Stimulated activated effector memory CD8-positive, alpha-beta T cell treated with anti-CD3 and anti-CD28 coated beads, Interleukin-12 subunit alpha, Interleukin-12 subunit beta, amount 100 ng/mL, for 72 hours (primary cell): ENCODE measurements around the gene JAKMIP1.

Experiments used
- ATAC-seq: fragments of 150-1000 bp; cut with Tn5 transposase; 2 replicates; pipeline ENCODE4 v1.10.0; 2021
- DNase-seq, 2 donors: peaks; one replicate each; pipeline ENCODE4 v3.0.0; 2021 to 2022; ENCODE audit warnings: low spot score in 2 of 2
- H3K27ac Mint-ChIP-seq: one replicate; pipeline ENCODE4 v1.8.0; 2022; ENCODE audit warnings: mild to moderate bottlenecking, mixed read lengths
- H3K36me3 Mint-ChIP-seq: one replicate; pipeline ENCODE4 v1.8.0; 2022; ENCODE audit warnings: mild to moderate bottlenecking, mixed read lengths
- H3K4me1 Mint-ChIP-seq: one replicate; pipeline ENCODE4 v1.8.0; 2022; ENCODE audit warnings: mixed read lengths
- H3K4me3 Mint-ChIP-seq: one replicate; pipeline ENCODE4 v1.8.0; 2022; ENCODE audit warnings: mild to moderate bottlenecking, mixed read lengths
- H3K9me3 Mint-ChIP-seq: one replicate; pipeline ENCODE4 v1.8.0; 2022; ENCODE audit warnings: mixed read lengths

JAKMIP1 gene

DNA sequence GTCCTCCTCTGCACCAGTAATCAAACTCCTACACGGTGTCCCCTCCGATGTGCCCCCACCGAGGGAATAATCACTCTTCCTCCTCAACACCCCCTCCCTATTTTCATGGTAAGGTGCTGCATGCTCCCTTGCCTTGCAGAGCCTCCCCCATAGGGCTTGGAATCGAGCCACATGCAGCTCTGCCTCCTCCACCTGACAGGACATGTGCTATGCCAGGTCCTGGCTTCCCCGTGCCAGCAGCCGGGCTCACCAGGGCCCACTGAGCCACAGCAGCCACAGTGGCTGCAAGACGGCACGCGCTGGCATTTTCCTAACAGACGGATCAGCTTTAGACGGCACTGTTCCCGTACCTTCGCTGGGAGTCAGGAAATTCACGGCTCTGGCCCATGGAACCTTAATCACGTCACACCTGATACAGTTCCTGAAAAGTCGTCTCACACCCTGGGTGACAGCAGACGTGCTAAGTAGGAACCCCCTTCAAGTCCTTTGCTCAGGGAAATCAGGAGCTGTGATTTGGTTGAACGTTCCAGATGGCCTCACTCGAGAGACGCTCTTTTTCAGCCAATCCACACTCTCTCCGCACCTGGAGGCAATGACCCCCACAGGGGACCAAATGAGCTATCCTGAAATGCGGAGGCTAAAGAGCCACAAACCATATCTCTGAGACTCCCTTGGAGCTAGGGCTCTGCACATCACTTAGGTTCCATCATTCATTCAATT, 63.2 kb downstream of the JAKMIP1 start:
- DNase-seq (no peak), ATAC-seq (no peak)
- no peaks in the 10 kb centered on the region for H3K9me3 Mint-ChIP-seq
- H3K36me3 Mint-ChIP-seq, result peaks cover 38% of the 10 kb centered on the region
- peaks cover 32% of the 10 kb centered on the region for H3K4me1 Mint-ChIP-seq
- H3K4me3 Mint-ChIP-seq, result no peak overlapping the region
- H3K27ac Mint-ChIP-seq, result no peak overlapping the region

DNA sequence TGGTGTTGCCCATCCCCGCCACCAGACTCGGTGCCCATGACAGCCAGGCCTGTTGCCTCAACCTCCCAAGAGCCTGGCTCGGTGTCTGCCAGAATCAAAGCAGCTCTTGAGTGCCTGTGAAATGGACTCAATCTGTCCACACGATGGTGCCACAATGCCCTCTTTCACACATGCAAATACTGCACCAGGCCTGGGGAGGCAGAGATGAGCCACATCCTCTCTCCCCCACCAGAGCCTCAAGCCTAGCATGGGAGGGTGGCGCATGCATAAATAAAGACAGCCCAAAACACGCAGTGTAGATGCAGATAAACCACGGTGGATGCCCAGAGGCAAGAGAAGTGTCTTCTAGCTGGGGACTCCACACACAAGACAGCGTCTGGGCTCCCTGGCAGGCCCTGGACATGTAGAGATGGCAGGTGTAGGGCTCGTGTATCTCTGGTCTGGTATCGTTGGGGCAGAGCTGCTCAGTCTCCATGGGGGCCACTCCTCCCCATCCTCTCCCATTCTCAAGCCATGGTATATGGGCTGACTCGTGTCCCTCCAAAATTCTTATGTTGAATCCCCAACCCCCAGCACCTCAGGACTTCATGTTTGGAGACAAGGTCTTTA, 65.6 kb downstream of the JAKMIP1 start:
- peak; percentile 97 for ATAC-seq
- Mint-ChIP-seq H3K4me3 (no peak overlapping the region), H3K36me3 (peaks cover 30% of the 10 kb centered on the region), H3K9me3 (no peaks in the 10 kb centered on the region), H3K27ac (peak overlapping the region; percentile 88), H3K4me1 (peaks cover 41% of the 10 kb centered on the region)
- DNase-seq, result peak; percentile 29 to 78

DNA sequence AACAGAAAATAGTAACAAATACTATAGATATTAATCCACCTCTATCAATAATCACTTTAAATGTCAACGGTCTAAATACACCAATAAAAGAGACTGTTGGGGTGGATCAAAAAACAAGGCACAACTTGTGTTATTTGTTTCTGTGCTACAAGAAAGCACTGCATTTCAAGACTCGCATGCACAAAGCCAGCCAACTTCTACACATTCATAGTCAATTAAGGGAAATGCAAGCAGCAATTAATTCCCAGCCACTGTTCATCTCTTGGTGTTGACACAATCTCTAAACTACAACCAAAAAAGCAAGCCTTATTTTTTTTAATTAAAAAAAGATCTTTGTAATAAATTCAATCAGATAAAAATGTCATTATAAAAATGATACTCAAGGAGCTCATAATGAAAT, 67.6 kb downstream of the JAKMIP1 start:
- no peak for ATAC-seq
- Mint-ChIP-seq H3K9me3 (no peaks in the 10 kb centered on the region), H3K4me1 (peaks cover 45% of the 10 kb centered on the region), H3K27ac (no peak overlapping the region), H3K36me3 (peaks cover 27% of the 10 kb centered on the region), H3K4me3 (no peak overlapping the region)
- DNase-seq, result no peak

DNA sequence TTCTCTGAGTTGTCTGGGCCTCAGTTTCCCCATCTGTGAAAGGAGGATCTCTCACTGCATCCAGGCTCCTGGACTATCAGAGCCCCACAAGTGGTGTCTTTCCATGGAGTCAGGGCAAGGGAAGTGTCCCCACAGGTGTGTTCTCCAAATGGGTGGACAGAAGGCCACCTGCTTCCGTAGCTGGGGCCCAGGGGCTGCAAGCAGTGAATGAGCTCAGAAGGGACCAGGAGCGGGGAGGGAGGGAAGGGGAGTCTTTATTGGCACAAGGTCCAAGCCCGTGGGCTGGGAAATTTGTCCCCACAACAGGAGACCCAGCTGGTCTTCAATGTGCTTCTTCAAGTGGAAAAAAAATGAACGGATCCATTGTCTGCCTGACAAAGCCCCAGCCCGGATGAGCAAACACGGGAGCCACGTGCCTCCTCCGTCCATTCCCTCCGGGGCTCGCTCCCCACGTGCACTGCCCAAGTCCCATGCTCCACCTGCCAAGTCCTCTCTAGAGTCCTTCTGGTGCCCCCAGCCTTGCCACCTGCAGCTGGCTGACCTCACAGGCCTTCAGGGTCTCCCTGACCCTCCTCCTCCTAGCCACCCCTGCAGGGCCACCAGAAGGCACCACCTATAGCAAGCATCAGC, 72.0 kb downstream of the JAKMIP1 start:
- Mint-ChIP-seq H3K4me3 (no peak overlapping the region), H3K9me3 (no peaks in the 10 kb centered on the region), H3K4me1 (peaks cover 13% of the 10 kb centered on the region), H3K27ac (no peak overlapping the region), H3K36me3 (peaks cover 16% of the 10 kb centered on the region)
- DNase-seq, result no peak
- no peak for ATAC-seq

DNA sequence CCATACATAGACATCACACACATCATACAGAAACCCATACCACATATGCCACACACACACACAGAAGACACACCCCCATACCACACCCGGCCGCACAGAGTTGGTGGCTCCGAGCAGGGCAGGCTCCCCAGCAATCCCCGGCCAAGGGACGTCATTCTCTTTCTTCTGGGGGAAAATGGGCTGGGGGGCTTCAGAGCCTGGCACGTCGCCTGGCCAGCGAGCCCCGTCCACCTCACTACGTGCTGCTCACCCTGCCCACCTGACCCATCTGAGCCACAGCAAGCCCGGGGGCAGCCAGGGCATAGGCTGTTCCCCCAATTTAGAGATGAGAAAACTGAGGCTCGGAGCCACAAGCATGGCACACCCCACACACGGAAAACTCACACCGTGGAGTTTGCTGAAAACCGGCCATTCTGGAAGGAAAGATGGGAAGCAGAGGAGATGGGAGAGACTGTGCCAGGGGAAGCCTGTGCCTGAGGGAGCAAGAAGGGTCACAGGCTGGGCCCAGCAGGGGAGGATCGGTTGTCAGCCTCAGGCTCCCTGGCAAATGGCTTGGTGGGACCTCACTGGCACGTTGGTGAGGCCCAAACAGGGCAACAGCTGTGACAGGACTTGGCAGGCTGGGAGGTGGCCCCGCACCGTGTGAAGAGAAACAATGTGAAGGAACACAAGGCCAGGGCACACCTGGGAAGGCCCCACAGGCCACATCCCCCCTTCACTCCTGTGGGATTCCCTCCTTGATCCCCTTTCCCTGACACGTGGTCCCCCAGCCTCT, 73.2 kb downstream of the JAKMIP1 start:
- no peaks in the 10 kb centered on the region for H3K9me3 Mint-ChIP-seq
- peaks cover 13% of the 10 kb centered on the region for H3K4me1 Mint-ChIP-seq
- no peak overlapping the region for H3K4me3 Mint-ChIP-seq
- ATAC-seq, result no peak
- DNase-seq, result no peak
- H3K36me3 Mint-ChIP-seq, result peaks cover 16% of the 10 kb centered on the region
- H3K27ac Mint-ChIP-seq, result no peak overlapping the region

DNA sequence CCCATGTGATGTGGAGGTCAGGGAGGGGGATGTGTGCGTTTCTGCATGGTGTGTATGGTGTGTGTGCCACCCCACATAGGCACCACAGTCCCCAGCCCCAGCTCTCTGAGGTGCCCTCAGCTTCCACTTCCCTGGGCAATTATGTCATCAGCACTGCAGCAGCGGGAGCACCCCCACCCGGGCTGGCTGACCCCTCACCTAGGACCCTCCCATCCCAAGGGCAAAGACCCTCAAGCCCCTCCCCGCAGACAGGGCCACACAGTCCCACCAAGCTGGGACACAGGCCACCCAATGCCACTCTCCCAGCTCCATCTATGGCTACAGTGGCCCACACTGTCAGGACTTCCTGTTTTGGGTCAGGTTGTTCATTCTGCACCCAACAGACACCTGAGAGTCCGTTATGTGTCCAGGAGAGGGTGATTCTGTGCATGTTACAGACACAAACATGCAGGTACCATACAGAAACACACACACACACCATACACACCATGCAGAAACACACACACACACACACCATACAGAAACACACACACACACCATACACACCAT, 75.2 kb downstream of the JAKMIP1 start:
- Mint-ChIP-seq H3K4me3 (no peak overlapping the region), H3K27ac (no peak overlapping the region), H3K36me3 (peaks cover 11% of the 10 kb centered on the region), H3K9me3 (no peaks in the 10 kb centered on the region), H3K4me1 (peaks cover 9% of the 10 kb centered on the region)
- ATAC-seq (no peak), DNase-seq (no peak)

DNA sequence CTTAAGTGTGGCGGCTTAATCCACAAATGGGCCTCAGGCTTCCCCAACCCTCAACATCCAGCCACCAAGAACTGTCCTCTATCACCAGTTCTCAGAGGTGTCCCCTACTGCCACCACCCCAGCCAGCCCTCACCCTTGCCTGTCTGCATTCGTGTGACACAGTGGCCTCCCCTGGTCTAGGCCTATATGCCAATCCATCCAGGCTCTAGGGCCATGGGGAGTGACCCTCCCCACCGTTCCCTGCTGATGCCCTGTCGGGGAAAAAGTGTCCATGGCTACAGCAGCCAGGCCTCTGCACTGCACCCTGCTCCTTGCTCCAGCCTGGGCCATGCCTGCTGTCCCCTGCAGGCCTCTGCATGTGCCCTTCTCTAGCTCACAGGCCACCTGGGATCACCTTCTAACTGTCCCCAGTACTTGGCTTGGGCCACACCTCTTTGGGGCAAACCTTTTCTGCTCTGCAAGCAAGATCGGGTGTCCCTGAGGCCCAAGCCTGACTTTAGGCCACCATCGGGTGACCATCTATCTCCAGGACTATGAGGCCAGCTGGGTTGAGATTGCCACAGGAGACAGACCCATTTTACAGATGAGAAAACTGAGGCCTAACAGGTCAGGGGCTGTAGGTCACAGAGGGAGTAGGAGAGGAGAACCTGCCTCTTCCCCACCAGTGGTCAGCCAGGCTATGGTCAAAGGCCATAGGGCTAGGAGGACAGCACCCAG, 75.8 kb downstream of the JAKMIP1 start:
- DNase-seq, result peak in 1 of 2 donors; percentile 42
- peaks cover 6% of the 10 kb centered on the region for H3K4me1 Mint-ChIP-seq
- no peaks in the 10 kb centered on the region for H3K9me3 Mint-ChIP-seq
- no peak for ATAC-seq
- H3K27ac Mint-ChIP-seq, result peak overlapping the region; percentile 70
- peaks cover 11% of the 10 kb centered on the region for H3K36me3 Mint-ChIP-seq
- no peak overlapping the region for H3K4me3 Mint-ChIP-seq

DNA sequence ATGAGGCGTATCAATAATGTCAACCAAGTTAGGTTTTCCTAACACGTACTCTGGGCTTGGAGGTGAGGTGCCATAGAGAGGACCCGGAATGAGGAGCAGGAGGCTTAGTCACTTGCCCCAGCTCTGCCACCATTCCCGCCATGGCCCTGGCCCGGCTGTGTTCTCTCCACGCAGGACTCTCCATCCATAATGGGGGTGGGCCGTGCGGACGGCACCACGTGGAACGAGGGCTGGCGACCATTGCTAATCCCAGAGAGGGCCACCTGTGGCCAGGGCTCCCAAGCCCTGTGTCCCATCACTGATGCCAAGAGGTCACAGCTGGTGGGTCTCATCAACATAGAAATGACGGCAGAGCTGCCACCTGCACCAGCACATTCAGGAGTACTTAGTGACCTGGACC, 76.4 kb downstream of the JAKMIP1 start:
- Mint-ChIP-seq H3K4me3 (no peak overlapping the region), H3K4me1 (peaks cover 5% of the 10 kb centered on the region), H3K27ac (no peak overlapping the region), H3K36me3 (peaks cover 10% of the 10 kb centered on the region), H3K9me3 (no peaks in the 10 kb centered on the region)
- DNase-seq (no peak), ATAC-seq (no peak)

DNA sequence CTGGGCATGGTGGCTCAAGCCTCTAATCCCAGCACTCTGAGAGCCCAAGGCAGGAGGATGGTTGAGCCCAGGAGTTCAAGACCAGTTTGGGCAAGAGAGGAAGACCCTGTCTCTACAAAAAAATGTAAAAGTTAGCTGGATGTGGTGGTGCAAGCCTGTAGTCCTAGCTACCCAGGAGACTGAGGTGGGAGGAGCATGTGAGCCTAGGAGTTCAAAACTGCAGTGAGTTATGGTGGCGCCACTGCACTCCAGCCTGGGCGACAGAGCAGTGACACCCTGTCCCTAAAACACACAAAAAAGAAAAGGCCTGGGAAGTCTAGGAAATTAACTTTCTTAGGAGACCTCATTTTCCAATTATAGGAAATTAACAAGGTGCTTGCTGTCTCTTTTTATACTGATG, 76.8 kb downstream of the JAKMIP1 start:
- H3K4me3 Mint-ChIP-seq, result no peak overlapping the region
- peaks cover 5% of the 10 kb centered on the region for H3K4me1 Mint-ChIP-seq
- H3K27ac Mint-ChIP-seq, result peak overlapping the region; percentile 78
- ATAC-seq (no peak), DNase-seq (no peak)
- peaks cover 10% of the 10 kb centered on the region for H3K36me3 Mint-ChIP-seq
- H3K9me3 Mint-ChIP-seq, result no peaks in the 10 kb centered on the region

DNA sequence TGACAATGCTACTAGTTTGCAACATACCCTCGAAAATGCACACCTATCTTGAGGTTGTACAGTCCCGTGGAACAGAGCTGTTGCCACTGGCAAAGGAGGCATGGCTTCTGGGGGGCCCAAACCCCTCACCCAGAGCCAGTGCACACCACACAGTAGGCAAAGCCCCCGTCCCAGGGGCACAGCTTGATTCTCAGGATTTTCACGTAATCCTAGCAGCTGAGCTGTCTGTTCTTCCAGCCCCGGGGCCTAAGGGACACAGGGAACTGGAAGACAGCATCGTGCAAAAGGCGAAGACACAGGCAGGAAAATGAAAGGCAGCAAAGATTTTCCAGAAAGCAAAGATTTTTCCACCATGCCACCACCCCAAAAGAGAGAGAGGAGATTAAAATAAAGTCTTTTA, 77.2 kb downstream of the JAKMIP1 start:
- Mint-ChIP-seq H3K27ac (peak overlapping the region; percentile 78), H3K36me3 (peaks cover 10% of the 10 kb centered on the region), H3K4me1 (peaks cover 5% of the 10 kb centered on the region), H3K9me3 (no peaks in the 10 kb centered on the region), H3K4me3 (no peak overlapping the region)
- ATAC-seq (no peak), DNase-seq (no peak)

DNA sequence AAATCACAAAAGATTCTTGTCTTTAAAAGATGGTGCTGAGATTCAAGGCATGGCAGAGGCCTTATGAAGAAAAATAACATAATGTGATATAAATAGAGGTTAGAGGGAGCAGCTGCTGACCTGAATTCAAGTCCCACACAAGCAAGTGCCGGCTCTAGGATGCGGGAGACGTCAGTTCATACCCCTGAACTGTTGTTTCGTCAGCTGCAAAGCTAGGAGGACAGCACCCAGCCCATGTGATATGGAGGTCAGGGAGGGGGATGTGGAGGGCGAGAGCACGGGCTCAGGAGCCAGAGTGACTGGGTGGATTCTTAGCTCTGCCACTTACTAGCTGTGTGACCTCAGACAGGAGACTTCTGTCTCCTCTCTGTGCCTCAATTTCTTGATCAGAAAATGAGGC, 77.9 kb downstream of the JAKMIP1 start:
- ATAC-seq, result no peak
- peaks cover 10% of the 10 kb centered on the region for H3K36me3 Mint-ChIP-seq
- H3K4me1 Mint-ChIP-seq, result peaks cover 5% of the 10 kb centered on the region
- DNase-seq, result no peak
- H3K9me3 Mint-ChIP-seq, result no peaks in the 10 kb centered on the region
- no peak overlapping the region for H3K4me3 Mint-ChIP-seq
- H3K27ac Mint-ChIP-seq, result no peak overlapping the region

DNA sequence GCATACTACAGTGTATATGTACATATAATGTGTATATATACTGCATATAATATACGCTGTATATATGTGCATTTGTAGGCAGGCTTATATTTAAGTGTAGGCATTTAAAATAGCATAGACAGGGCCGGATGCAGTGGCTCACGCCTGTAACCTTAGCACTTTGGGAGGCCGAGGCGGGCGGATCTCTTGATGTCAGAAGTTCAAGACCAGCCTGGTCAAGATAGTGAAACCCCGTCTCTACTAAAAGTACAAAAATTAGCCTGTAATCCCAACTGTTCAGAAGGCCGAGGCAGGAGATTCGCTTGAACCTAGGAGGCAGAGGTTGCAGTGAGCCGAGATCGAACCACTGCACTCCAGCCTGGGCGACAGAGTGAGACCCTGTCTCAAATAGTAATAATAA, 78.4 kb downstream of the JAKMIP1 start:
- Mint-ChIP-seq H3K9me3 (no peaks in the 10 kb centered on the region), H3K36me3 (peaks cover 15% of the 10 kb centered on the region), H3K4me3 (no peak overlapping the region), H3K27ac (no peak overlapping the region), H3K4me1 (peaks cover 5% of the 10 kb centered on the region)
- DNase-seq, result no peak
- ATAC-seq, result no peak

DNA sequence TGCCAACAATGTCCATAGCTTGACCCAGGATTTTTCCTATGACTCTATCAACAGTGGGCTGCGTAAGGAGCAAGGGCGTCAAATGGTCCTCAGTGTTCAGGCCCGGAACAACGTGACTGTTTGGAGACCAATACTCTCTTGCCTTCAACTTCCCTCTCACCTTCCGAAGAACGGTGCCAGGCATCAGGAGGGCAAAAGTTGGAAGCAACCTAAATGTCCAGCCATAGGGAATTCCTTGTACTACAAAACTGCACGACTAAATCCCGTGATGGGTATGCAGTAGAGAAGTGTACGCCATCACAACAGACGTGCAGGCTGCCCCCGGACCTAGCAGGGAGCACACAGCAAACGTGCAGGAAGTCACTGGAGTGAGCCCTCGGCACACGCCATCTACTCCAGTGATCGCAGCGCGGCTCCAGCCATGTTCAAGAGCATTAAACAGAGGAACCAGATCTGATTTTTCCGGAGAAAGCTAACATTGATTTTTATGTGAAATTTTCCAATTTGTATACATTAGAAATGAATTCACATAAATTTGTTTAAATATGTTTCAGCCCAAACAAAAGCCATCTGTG, 79.0 kb downstream of the JAKMIP1 start:
- H3K4me3 Mint-ChIP-seq, result no peak overlapping the region

DNA sequence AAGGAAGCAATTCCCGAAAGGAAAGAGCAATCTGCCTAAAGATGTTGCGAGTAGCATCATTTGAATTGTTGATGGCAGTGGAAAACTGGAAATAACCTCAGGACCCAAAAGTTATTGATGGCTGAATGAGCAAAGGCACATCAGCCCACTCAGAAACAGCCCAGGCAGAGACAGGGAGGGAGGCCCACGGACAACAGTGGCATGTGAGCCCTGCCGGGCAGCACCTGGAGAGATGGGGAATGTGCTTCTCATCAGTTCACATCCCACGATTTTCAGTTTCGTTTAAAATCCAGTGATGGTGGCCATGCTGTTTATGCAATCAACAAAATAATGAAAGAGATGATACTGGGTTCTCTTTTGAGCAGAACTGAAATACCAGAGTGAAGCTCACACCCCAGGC, 80.0 kb downstream of the JAKMIP1 start:
- H3K9me3 Mint-ChIP-seq, result no peaks in the 10 kb centered on the region
- DNase-seq (no peak), ATAC-seq (no peak)
- H3K36me3 Mint-ChIP-seq, result peaks cover 20% of the 10 kb centered on the region
- no peak overlapping the region for H3K27ac Mint-ChIP-seq
- H3K4me3 Mint-ChIP-seq, result no peak overlapping the region
- peaks cover 5% of the 10 kb centered on the region for H3K4me1 Mint-ChIP-seq

More for the DNA sequence above, 79.0 kb downstream of the JAKMIP1 start:
- ATAC-seq (no peak), DNase-seq (no peak)
- H3K27ac Mint-ChIP-seq, result no peak overlapping the region
- peaks cover 5% of the 10 kb centered on the region for H3K4me1 Mint-ChIP-seq
- no peaks in the 10 kb centered on the region for H3K9me3 Mint-ChIP-seq
- H3K36me3 Mint-ChIP-seq, result peaks cover 20% of the 10 kb centered on the region
